K562 (cell line): ENCODE data around the gene ERBB3. TPM values are rescaled to one million over a fixed set of nuclear protein-coding genes. Genes with fewer than 3 reads are reported as not detected.

Experiments
- ARID1B ChIP-seq: fragments of 450-650 bp; IDR thresholded peaks from 2 replicates; pipeline ENCODE4 v1.6.1; 2016; ENCODE audit warnings: antibody characterized with exemption, mild to moderate bottlenecking, inconsistent platforms
- BHLHE40 ChIP-seq: IDR thresholded peaks from 2 replicates; pipeline ENCODE4 v1.6.1; 2011; ENCODE audit warnings: low read length, improper control_type of control experiment
- CREM ChIP-seq: IDR thresholded peaks from 2 replicates; pipeline ENCODE4 v1.6.1; 2014; ENCODE audit warnings: antibody characterized with exemption, low read depth
- FOXP1 ChIP-seq: sonication (generic); formaldehyde crosslinking; IDR thresholded peaks from 2 replicates; pipeline ENCODE4 v1.8.0; 2022; ENCODE audit warnings: mild to moderate bottlenecking, missing genetic modification reagents
- HIVEP1 ChIP-seq: fragments of 250-450 bp; sonication (Bioruptor Pico); IDR thresholded peaks from 2 replicates; pipeline ENCODE4 v1.4.0; 2020; ENCODE audit warnings: mild to moderate bottlenecking
- ILK ChIP-seq: fragments of 450-650 bp; IDR thresholded peaks from 2 replicates; pipeline ENCODE4 v1.6.1; 2016; ENCODE audit warnings: missing genetic modification characterization, low read depth, mild to moderate bottlenecking, missing compliant biosample characterization, moderate library complexity, borderline replicate concordance
- JUN ChIP-seq, 2 experiments: sonication (generic) in 1 of 2; formaldehyde crosslinking in 1 of 2; IDR thresholded peaks; 2 replicates each; pipeline versions ENCODE4 v1.6.1 to v1.8.0; 2012 to 2022; ENCODE audit warnings: borderline replicate concordance in 2 of 2, mild to moderate bottlenecking in 2 of 2, improper control_type of control experiment in 1 of 2, low read depth in 1 of 2, low read length in 1 of 2, missing genetic modification reagents in 1 of 2
- KLF13 ChIP-seq: fragments of 450-650 bp; IDR thresholded peaks from 2 replicates; pipeline ENCODE4 v1.6.1; 2016; ENCODE audit warnings: missing genetic modification characterization, low read depth, mild to moderate bottlenecking, missing compliant biosample characterization, moderate library complexity, borderline replicate concordance
- NR2C1 ChIP-seq, 2 experiments: fragments of 450-650 bp; IDR thresholded peaks; 2 replicates each; pipeline ENCODE4 v1.6.1; 2017; ENCODE audit warnings: mild to moderate bottlenecking in 2 of 2, antibody characterized with exemption in 1 of 2, inconsistent platforms in 1 of 2, missing compliant biosample characterization in 1 of 2, missing genetic modification characterization in 1 of 2
- POLR2AphosphoS5 ChIP-seq: IDR thresholded peaks from 2 replicates; pipeline ENCODE4 v1.6.1; 2011; ENCODE audit warnings: mild to moderate bottlenecking, low read depth, low read length, moderate library complexity; ENCODE audit not compliant: control insufficient read depth, insufficient read depth
- POLR2B ChIP-seq: fragments of 450-650 bp; IDR thresholded peaks from 2 replicates; pipeline ENCODE4 v1.6.1; 2018; ENCODE audit warnings: low read depth; ENCODE audit not compliant: partially characterized antibody
- POLR2G ChIP-seq: fragments of 200-400 bp; formaldehyde crosslinking; IDR thresholded peaks from 2 replicates; pipeline ENCODE4 v1.6.1; 2017; ENCODE audit warnings: low read depth, mild to moderate bottlenecking, antibody characterized with exemption, low read length, moderate library complexity
- RNF2 ChIP-seq: sonication (generic); IDR thresholded peaks from 2 replicates; pipeline ENCODE4 v1.6.1; 2016
- SAFB ChIP-seq: fragments of 200-400 bp; formaldehyde crosslinking; IDR thresholded peaks from 2 replicates; pipeline ENCODE4 v1.6.1; 2017; ENCODE audit warnings: low read depth, low read length, borderline replicate concordance
- SMAD3 ChIP-seq: fragments of 450-650 bp; formaldehyde crosslinking; conservative IDR thresholded peaks from 2 replicates; pipeline ENCODE4 v1.4.0; 2020; ENCODE audit warnings: mild to moderate bottlenecking
- SMARCE1 ChIP-seq: fragments of 450-650 bp; IDR thresholded peaks from 2 replicates; pipeline ENCODE4 v1.7.1; 2016; ENCODE audit warnings: mild to moderate bottlenecking
- TEAD1 ChIP-seq, 2 experiments: fragments of 450-650 bp in 1 of 2; sonication (generic) in 1 of 2; formaldehyde crosslinking; IDR thresholded peaks; 2 replicates each; pipeline versions ENCODE4 v1.4.0 to v1.8.0; 2020 to 2022; ENCODE audit warnings: mild to moderate bottlenecking in 2 of 2, missing genetic modification reagents in 1 of 2
- YY1 ChIP-seq, 3 experiments: IDR thresholded peaks; 2 replicates each; pipeline ENCODE4 v1.6.1; 2011; ENCODE audit warnings: low read length in 2 of 3, mild to moderate bottlenecking in 2 of 3, moderate library complexity in 2 of 3, borderline replicate concordance in 1 of 3, control low read depth in 1 of 3, low read depth in 1 of 3; ENCODE audit not compliant: insufficient read depth in 3 of 3, insufficient replicate concordance in 2 of 3, control insufficient read depth in 1 of 3, insufficient read length in 1 of 3; ENCODE audit errors: extremely low read depth in 1 of 3
- ZFP36 ChIP-seq: fragments of 150-350 bp; IDR thresholded peaks from 2 replicates; pipeline ENCODE4 v1.6.1; 2018; ENCODE audit warnings: low read length, low read depth; ENCODE audit not compliant: partially characterized antibody
- ZFX ChIP-seq: sonication (generic); formaldehyde crosslinking; IDR thresholded peaks from 2 replicates; pipeline ENCODE4 v1.8.0; 2022; ENCODE audit warnings: mild to moderate bottlenecking, missing genetic modification reagents, moderate library complexity
- ZNF134 ChIP-seq: fragments of 250-450 bp; sonication (Bioruptor Pico); conservative IDR thresholded peaks from 2 replicates; pipeline ENCODE4 v1.4.0; 2020
- ZNF778 ChIP-seq: fragments of 450-650 bp; formaldehyde crosslinking; IDR thresholded peaks from 2 replicates; pipeline ENCODE4 v1.4.0; 2020; ENCODE audit warnings: mild to moderate bottlenecking, moderate library complexity
- polyA plus RNA-seq, 8 experiments: library from polyadenylated mRNA; depleted of rRNA in 4 of 8; stranded (reverse) in 5 of 8; unstranded in 3 of 8; fragments of >200 nt; fragmentation: Nextera tagmentation in 2 of 8; fragmentation: Illumina TruSeq in 1 of 8; extraction: Ambion mirVana in 2 of 8; extraction: Trizol in 1 of 8; gene quantifications; 2 replicates each; pipeline versions ENCODE4 v1.2.1 to v1.2.3, GENCODE V29; 2011 to 2014; ENCODE audit warnings: inconsistent platforms in 1 of 8, missing spikeins in 1 of 8
- total RNA-seq, 7 experiments: library from RNA; depleted of rRNA in 6 of 7; stranded (reverse); fragments of >200 nt in 6 of 7; fragmentation: Illumina TruSeq in 2 of 7; extraction: Trizol in 2 of 7; gene quantifications; 2 replicates each; pipeline versions ENCODE4 v1.2.1 to v1.2.3, GENCODE V29; 2011 to 2021; ENCODE audit warnings: low replicate concordance in 1 of 7
- TF ChIP-seq, protein P1 (sequence below): sonication (generic); formaldehyde crosslinking; IDR thresholded peaks from 2 replicates; pipeline ENCODE4 v1.8.0; 2022; ENCODE audit warnings: missing genetic modification reagents, mild to moderate bottlenecking, moderate library complexity, borderline replicate concordance
- TF ChIP-seq, protein P2 (sequence below): fragments of 200-400 bp; formaldehyde crosslinking; IDR thresholded peaks from 2 replicates; pipeline ENCODE4 v1.6.1; 2017; ENCODE audit warnings: mild to moderate bottlenecking, low read depth, low read length, moderate library complexity

Gene ERBB3
- total and polyA plus RNA-seq, 9 of the 15 experiments (the other 6 are each of a cell fraction or from before 2014, with no cell fraction given): 1.5 to 5.4 (median 3.8) TPM

DNA sequence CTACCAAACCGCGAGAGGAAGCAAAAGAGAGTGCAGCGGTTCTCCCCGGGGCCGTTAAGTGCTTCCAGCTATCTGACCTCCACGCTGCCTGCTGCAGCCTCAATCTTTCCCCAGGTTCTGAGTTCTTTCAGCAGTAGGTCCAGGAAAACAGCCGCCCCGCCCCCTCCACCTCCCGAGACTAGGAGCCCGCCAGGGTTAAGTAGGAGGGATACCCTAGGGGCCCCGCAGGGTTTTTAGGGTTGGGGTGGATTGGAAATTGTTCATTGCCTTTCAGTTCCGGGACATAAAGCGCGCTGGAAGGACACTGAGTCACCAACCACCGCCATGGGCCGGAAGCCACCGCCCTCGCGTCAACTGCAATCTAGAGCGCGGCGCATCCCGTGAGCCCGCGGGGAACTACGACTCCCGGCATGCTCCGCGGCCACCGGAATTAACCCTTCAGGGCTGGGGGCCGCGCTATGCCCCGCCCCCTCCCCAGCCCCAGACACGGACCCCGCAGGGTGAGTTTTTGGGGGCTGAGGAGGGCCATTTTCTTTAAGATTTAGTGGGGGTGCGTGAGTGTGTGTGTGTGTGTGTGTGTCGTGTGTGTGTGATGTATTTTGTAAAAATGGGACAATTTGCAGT, 72.3 kb downstream of the ERBB3 start, which contains the start of gene MYL6B (continued):
- TF ChIP-seq YY1 (IDR thresholded peaks at IDR 0.05; ENCODE audit: borderline replicate concordance in 1 of 3, control insufficient read depth in 1 of 3, extremely low read depth in 1 of 3, insufficient read depth in 3 of 3, insufficient read length in 1 of 3, insufficient replicate concordance in 2 of 3, low read depth in 1 of 3, low read length in 2 of 3) (peak; percentile 47 to 94 (median 88)), SMARCE1 (0 out of 2 replicates have a peak, but pooled peaks have one; percentile 10), ZFX (CRISPR knock-in tag) (peak; percentile 74), ZNF778 (CRISPR knock-in tag) (no peak), SMAD3 (CRISPR knock-in tag) (no peak), HIVEP1 (CRISPR knock-in tag) (no peak), KLF13 (peak; percentile 74; the same call in 1 of the 2 replicates), BHLHE40 (peak; percentile 93), POLR2G (peak; percentile 89), FOXP1 (CRISPR knock-in tag) (0 out of 2 replicates have a peak, but pooled peaks have one; percentile 26), CREM (peak; percentile 92), RNF2 (no peak), NR2C1 (IDR thresholded peaks at IDR 0.05) (peak; percentile 90), NR2C1 (tag; IDR thresholded peaks at IDR 0.05) (peak; percentile 92), TEAD1 (CRISPR knock-in tag; IDR thresholded peaks at IDR 0.05) (peak in 1 of 2 experiments; percentile 9; a peak in 1 of 4 replicates), JUN (IDR thresholded peaks at IDR 0.05; ENCODE audit: borderline replicate concordance, low read depth, low read length) (peak; percentile 78; the same call in 1 of the 2 replicates), JUN (CRISPR knock-in tag; IDR thresholded peaks at IDR 0.05; ENCODE audit: borderline replicate concordance) (no peak), ZFP36 (no peak), ILK (tag) (no peak), ARID1B (peak; percentile 36), ZNF134 (no peak), POLR2AphosphoS5 (peak; percentile 82), POLR2B (peak; percentile 78), SAFB (no peak)
- TF ChIP-seq, protein P1, sequence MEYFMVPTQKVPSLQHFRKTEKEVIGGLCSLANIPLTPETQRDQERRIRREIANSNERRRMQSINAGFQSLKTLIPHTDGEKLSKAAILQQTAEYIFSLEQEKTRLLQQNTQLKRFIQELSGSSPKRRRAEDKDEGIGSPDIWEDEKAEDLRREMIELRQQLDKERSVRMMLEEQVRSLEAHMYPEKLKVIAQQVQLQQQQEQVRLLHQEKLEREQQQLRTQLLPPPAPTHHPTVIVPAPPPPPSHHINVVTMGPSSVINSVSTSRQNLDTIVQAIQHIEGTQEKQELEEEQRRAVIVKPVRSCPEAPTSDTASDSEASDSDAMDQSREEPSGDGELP: peak; percentile 70
- TF ChIP-seq, protein P2, sequence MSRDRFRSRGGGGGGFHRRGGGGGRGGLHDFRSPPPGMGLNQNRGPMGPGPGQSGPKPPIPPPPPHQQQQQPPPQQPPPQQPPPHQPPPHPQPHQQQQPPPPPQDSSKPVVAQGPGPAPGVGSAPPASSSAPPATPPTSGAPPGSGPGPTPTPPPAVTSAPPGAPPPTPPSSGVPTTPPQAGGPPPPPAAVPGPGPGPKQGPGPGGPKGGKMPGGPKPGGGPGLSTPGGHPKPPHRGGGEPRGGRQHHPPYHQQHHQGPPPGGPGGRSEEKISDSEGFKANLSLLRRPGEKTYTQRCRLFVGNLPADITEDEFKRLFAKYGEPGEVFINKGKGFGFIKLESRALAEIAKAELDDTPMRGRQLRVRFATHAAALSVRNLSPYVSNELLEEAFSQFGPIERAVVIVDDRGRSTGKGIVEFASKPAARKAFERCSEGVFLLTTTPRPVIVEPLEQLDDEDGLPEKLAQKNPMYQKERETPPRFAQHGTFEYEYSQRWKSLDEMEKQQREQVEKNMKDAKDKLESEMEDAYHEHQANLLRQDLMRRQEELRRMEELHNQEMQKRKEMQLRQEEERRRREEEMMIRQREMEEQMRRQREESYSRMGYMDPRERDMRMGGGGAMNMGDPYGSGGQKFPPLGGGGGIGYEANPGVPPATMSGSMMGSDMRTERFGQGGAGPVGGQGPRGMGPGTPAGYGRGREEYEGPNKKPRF: no peak
